ENCODE results near the gene DIP2C.
"Not testable (repeated sequence)": the region's sequence is repeated elsewhere in the genome, so short reads cannot be mapped to it uniquely, and the experiment has no call there.

DIP2C gene

GRCh38 chr10:436911-437665 lies 252.4 kb downstream of the DIP2C start:
- no peak for FAIRE-seq
- DNase-seq (ENCODE audit: insufficient read length), result no peak

GRCh38 chr10:436013-436697 lies 253.3 kb downstream of the DIP2C start:
- TF ChIP-seq POLR2AphosphoS5 (IDR thresholded peaks at IDR 0.05; ENCODE audit: low read depth, low read length) (no peak), POLR2A (IDR thresholded peaks at IDR 0.05; ENCODE audit: low read depth, low read length) (no peak), TAF1 (IDR thresholded peaks at IDR 0.05; ENCODE audit: borderline replicate concordance, low read depth, low read length) (no peak)
- FAIRE-seq (no peak), DNase-seq (ENCODE audit: insufficient read length) (no peak)

More at GRCh38 chr10:436911-437665, 252.4 kb downstream of the DIP2C start:
- TF ChIP-seq POLR2A (IDR thresholded peaks at IDR 0.05; ENCODE audit: low read depth, low read length) (no peak), POLR2AphosphoS5 (IDR thresholded peaks at IDR 0.05; ENCODE audit: low read depth, low read length) (no peak), TAF1 (IDR thresholded peaks at IDR 0.05; ENCODE audit: borderline replicate concordance, low read depth, low read length) (no peak)

DNA sequence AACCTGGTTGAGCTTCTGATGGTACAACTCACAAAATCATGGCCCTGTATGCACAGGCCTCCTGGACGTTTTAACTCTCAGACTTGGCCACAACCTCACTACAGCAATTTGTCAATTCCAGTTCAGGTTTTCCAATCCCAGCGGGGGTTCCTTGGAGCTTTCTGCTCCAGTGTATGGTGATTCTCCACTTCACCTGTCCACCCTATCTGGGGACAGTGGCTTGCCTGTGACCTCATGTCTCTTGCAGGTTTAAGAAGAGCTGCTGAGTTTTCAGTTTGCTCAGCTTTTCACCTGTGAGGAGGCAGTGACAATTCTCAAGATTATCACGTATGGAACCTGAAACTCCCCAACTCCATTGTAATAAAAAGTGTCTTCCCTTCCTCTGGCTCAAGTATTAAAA lies 254.1 kb downstream of the DIP2C start:
- TF ChIP-seq POLR2A (IDR thresholded peaks at IDR 0.05; ENCODE audit: low read depth, low read length) (no peak), POLR2AphosphoS5 (IDR thresholded peaks at IDR 0.05; ENCODE audit: low read depth, low read length) (no peak), TAF1 (IDR thresholded peaks at IDR 0.05; ENCODE audit: borderline replicate concordance, low read depth, low read length) (no peak)
- DNase-seq (ENCODE audit: insufficient read length), result no peak
- FAIRE-seq, result no peak

DNA sequence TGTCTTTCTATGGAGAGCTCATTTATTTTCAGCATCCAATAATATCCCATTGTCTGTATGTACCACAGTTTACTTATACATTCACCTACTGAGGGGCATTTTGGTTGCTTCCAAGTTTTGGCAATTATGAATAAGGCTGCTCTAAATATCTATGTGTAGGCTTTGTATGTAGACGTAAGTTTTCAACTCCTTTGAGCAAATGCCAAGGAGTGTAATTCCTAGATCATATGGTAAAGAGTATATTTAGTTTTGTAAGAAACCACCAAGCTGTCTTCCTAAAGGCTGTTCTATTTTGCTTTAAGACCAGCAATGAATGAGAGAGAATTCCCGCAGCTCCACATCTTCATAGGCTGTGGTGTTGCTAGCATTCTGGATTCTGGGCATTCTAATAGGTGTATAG lies 259.8 kb downstream of the DIP2C start:
- FAIRE-seq, result no peak
- TF ChIP-seq POLR2A (IDR thresholded peaks at IDR 0.05; ENCODE audit: low read depth, low read length) (no peak), TAF1 (IDR thresholded peaks at IDR 0.05; ENCODE audit: borderline replicate concordance, low read depth, low read length) (no peak), POLR2AphosphoS5 (IDR thresholded peaks at IDR 0.05; ENCODE audit: low read depth, low read length) (no peak)

GRCh38 chr10:427761-428519 lies 261.5 kb downstream of the DIP2C start:
- FAIRE-seq (no peak), DNase-seq (ENCODE audit: insufficient read length) (no peak)
- TF ChIP-seq POLR2A (IDR thresholded peaks at IDR 0.05; ENCODE audit: low read depth, low read length), result no peak
- no peak for TF ChIP-seq POLR2AphosphoS5 (IDR thresholded peaks at IDR 0.05; ENCODE audit: low read depth, low read length)
- TF ChIP-seq TAF1 (IDR thresholded peaks at IDR 0.05; ENCODE audit: borderline replicate concordance, low read depth, low read length), result no peak

More for the DNA sequence above, 259.8 kb downstream of the DIP2C start:
- DNase-seq (ENCODE audit: insufficient read length), result no peak

DNA sequence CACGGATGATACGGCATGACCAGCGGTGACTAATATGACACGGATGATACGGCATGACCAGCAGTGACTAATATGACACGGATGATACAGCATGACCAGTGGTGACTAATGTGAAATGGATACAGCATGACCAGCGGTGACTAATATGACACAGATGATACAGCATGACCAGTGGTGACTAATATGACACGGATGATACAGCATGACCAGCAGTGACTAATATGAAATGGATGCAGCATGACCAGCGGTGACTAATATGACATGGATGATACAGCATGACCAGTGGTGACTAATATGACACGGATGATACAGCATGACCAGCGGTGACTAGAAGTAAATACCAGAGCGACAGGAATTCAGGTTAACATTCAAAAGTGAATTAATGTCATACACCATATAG lies 264.1 kb downstream of the DIP2C start:
- FAIRE-seq; DNase-seq (ENCODE audit: insufficient read length): not testable (repeated sequence)

- not testable (repeated sequence) for DNase-seq (ENCODE audit: insufficient read length); FAIRE-seq
Measured at GRCh38 chr10:424724-425123, 264.7 kb downstream of the DIP2C start.

- DNase-seq (ENCODE audit: insufficient read length) (no peak), FAIRE-seq (no peak)
- no peak for TF ChIP-seq POLR2AphosphoS5 (IDR thresholded peaks at IDR 0.05; ENCODE audit: low read depth, low read length)
- TF ChIP-seq TAF1 (IDR thresholded peaks at IDR 0.05; ENCODE audit: borderline replicate concordance, low read depth, low read length), result no peak
- TF ChIP-seq POLR2A (IDR thresholded peaks at IDR 0.05; ENCODE audit: low read depth, low read length), result no peak
Measured at GRCh38 chr10:423178-423577, 266.3 kb downstream of the DIP2C start.

GRCh38 chr10:422675-423074 lies 266.8 kb downstream of the DIP2C start:
- DNase-seq (ENCODE audit: insufficient read length) (no peak), FAIRE-seq (no peak)
- TF ChIP-seq TAF1 (IDR thresholded peaks at IDR 0.05; ENCODE audit: borderline replicate concordance, low read depth, low read length), result no peak
- TF ChIP-seq POLR2A (IDR thresholded peaks at IDR 0.05; ENCODE audit: low read depth, low read length), result no peak
- no peak for TF ChIP-seq POLR2AphosphoS5 (IDR thresholded peaks at IDR 0.05; ENCODE audit: low read depth, low read length)

GRCh38 chr10:422241-422640 lies 267.2 kb downstream of the DIP2C start:
- TF ChIP-seq TAF1 (IDR thresholded peaks at IDR 0.05; ENCODE audit: borderline replicate concordance, low read depth, low read length) (no peak), POLR2A (IDR thresholded peaks at IDR 0.05; ENCODE audit: low read depth, low read length) (no peak), POLR2AphosphoS5 (IDR thresholded peaks at IDR 0.05; ENCODE audit: low read depth, low read length) (no peak)
- no peak for FAIRE-seq
- DNase-seq (ENCODE audit: insufficient read length), result no peak

DNA sequence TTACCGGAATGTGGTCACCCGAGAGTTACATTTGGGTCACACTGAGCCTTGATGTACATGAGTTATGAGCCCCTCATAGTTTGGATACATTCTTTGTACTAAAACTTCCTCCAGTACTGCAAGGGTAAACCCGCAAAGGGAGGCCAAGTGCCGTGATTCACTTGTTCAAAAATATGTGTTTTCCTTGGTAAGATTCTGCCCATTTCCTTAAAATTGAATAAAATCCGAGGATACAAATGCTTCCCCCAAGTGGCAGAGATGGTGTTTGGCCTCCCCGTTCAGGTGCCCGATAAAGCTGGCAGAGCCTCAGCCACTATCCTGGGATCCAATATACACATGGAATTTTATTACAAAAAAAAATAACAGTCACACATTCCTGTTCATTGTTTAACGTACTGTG lies 268.3 kb downstream of the DIP2C start:
- no peak for TF ChIP-seq POLR2A (IDR thresholded peaks at IDR 0.05; ENCODE audit: low read depth, low read length)
- no peak for TF ChIP-seq POLR2AphosphoS5 (IDR thresholded peaks at IDR 0.05; ENCODE audit: low read depth, low read length)
- no peak for TF ChIP-seq TAF1 (IDR thresholded peaks at IDR 0.05; ENCODE audit: borderline replicate concordance, low read depth, low read length)
- DNase-seq (ENCODE audit: insufficient read length), result no peak
- FAIRE-seq, result no peak

Data from GM12892 (cell line).